ENCODE results near the gene NIM1K.
"Not testable (repeated sequence)": the region's sequence is repeated elsewhere in the genome, so short reads cannot be mapped to it uniquely, and the experiment has no call there.

The NIM1K gene

GRCh38 chr5:43230707-43231106, 38.7 kb downstream of the NIM1K start:
- DNase-seq (ENCODE audit: low read depth), result no peak

GRCh38 chr5:43231977-43232376, 40.0 kb downstream of the NIM1K start:
- DNase-seq (ENCODE audit: low read depth), result peak; percentile 1

- no peak for DNase-seq (ENCODE audit: low read depth)
Measured at GRCh38 chr5:43232943-43233833, 41.2 kb downstream of the NIM1K start.

DNA sequence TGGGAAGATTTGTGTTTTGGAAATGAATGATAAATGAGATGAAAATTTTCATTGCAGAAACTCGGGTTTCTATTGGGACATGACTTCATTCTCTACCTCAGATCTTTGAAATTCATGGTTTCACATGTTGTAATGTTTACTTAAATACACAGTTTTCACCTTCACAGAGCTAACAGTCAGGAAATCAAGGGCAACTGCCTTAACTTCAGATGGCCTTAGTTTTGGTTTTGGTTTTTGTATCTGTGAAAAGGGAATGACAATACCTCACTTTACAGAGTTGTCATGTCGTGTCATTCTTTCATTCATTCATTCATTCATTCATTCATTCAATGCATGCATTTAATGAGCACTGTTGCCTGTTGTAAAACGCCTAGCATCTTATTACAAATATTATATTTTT, 41.9 kb downstream of the NIM1K start:
- DNase-seq (ENCODE audit: low read depth), result no peak

- no peak for DNase-seq (ENCODE audit: low read depth)
Measured at GRCh38 chr5:43236653-43237355, 44.8 kb downstream of the NIM1K start.

- no peak for DNase-seq (ENCODE audit: low read depth)
Measured at GRCh38 chr5:43242196-43242595, 50.2 kb downstream of the NIM1K start.

DNA sequence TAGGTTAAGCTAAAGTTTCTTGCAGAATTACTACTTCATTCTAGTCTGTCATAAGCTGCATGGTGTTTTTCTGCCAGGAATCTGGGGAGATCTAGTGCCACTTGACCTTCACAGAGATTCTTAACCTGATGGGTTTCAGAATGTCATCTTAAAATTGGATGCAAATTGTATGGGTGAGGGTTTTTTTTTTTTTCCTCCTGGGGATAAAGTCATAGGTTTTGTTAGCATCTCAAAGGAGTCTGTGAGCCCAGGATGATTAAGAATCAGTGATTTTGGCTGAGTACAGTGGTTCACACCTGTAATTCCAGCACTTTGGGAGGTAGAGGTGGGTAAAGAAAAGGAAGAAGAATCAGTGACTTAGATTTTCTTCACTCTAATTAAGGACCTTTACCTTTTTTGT, 51.2 kb downstream of the NIM1K start:
- no peak for DNase-seq (ENCODE audit: low read depth)

DNA sequence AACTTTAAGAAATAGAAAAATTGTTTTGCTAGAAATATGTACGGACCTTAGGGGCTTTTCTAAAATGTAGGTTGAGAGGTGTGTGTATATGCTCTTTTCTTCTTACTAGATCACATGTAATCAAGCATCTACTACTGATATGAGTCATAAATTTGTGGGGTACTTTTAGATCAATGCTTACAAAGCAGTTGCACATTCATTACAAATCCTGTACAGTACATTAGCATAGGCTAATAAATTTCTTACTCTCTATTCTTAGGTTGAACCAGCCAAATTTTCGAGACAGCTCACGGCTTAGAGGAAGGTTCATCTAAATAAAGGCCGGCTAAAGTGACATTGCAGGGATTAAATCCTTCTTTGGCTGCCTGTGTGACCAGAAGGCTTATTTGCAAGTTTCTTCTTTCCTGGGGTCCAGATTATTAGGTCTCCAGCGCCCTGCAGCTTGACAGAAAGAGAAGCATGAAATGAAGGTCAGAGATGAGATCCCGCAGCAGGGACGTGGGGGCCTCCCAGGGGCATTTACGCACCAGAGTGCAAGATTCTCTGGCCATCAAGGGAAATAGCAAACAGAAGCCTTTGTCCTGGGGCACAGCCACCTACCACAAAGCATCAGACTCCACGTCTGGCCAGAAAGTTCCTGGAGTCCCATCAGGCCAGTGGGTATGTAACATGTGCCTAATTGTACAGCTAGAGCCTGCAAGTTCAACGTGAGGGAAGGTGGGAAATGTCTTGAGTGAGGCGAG, 53.0 kb downstream of the NIM1K start:
- no peak for DNase-seq (ENCODE audit: low read depth)

DNA sequence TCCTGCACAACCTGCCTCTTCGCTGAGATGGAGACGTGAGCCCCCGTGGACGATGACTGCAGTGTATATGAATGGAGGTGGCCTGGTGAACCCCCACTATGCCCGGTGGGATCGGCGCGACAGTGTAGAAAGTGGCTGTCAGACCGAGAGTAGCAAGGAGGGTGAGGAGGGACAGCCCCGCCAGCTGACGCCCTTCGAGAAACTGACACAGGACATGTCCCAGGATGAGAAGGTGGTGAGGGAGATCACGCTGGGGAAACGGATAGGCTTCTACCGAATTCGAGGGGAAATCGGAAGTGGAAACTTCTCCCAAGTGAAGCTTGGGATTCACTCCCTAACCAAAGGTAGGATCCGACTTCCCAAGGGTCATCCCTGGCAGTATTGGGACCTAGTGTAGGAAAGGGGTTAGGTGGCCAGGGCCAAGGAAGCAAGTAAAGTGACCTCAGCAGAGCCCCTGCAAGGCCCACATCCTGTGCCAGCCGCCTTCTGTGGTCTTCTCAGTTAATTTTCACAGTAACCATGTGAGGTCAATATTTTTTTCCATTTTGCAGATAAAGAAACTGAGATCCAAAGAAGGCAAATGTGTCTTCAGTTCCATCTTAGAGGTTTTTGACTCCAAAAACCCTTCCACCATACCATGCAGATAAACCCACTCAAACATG, 53.8 kb downstream of the NIM1K start:
- no peak for DNase-seq (ENCODE audit: low read depth)

- DNase-seq (ENCODE audit: low read depth), result no peak
Measured at GRCh38 chr5:43251754-43252153, 59.7 kb downstream of the NIM1K start.

DNA sequence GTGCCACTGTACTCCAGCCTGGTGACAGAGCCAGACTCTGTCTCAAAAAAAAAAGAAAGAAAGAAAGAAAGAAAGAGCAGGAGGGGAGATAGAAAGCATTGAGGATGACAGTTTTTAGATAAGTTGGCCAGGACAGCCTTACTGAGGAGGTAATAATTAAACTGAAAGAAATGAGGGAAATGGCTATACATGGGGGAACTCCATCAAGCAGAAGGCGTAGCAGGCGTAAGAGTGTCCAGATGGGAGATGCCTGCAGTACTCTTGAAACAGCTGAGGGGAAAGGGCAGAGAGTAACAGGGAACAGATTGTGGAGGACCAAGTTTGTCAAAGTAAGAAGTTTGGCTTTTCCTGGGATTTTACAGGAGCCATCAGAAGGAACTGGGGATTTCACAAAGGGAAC, 63.7 kb downstream of the NIM1K start:
- DNase-seq (ENCODE audit: low read depth), result no peak

DNA sequence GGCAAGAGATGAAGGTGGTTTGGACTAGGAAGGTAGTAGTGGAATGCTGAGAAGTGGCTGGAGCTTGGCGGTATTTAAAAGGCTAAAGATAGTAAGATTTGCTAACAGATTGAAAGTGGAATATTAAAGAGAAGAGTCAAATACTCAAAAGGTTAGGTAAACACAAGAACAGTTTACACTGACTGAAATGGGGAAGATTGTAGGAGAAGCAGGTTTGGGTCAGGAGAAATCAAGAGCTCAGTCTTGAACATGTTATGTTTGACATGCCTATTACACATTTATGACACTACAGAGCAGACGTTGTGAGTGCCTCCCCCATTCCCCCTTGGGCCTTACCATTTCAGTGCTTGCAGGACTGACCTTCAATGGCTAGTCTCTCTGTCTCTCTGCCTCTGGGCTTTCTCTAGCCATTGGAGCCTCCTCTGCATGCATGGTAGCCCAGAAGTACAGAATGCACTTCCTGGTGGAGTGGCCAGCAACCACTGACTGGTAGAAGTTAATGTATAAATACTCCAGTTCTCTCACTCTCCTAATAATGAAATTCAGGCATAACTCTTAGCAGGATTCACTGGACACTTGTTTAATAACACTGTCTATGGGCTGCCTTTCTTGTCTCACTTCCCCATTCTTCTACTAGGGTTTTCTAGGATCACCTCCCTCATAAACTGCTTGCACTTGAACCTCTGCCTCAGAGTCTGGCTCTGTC, 64.4 kb downstream of the NIM1K start:
- DNase-seq (ENCODE audit: low read depth), result no peak

DNA sequence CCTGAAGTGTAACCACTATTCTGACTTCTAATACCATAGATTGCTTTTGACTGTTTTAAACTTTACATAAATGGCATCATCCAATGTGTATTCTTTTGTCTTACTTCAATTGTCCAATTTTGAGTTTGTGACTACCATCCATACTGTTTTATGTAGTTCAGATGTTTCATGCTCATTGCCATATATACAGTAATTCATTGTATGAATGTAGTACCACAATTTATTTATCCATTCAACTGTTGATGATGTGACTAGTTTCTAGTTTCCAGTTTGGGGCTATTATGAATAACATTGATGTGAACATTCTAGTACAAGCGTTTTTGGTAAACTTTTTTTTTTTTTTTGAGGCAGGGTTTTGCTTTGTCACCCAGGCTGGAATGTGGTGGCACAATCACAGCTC, 66.1 kb downstream of the NIM1K start:
- no peak for DNase-seq (ENCODE audit: low read depth)

- DNase-seq (ENCODE audit: low read depth), result not testable (repeated sequence)
Measured at GRCh38 chr5:43262269-43262668, 70.2 kb downstream of the NIM1K start.

DNA sequence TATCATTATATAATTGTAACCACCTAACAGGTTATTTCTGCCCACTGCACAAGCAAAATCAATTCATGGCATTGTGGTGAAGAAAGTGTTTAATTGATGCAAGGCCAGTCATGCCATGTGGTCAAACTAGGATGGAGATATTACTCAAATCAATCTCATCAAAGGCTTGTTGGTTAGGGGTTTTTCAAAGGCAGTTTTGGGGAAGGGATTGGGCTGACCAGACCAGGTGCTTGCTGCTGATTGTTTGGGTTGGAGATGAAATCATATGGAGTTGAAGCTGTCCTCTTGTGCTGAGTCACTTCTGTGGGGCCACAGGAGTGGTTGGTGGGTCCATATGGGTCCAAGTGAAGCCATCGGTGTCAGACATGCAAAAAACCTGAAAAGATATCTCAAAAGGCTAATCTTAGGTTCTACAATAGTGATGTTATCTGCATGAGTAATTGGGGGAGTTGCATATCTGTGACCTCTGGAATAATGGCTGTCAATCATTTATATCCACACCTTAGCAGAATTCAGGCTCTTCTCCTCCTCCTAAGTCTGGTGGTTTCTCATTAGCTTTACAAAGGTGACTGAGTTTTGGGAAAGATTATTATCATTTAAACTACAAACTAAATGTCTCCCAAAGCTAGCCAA, 76.3 kb downstream of the NIM1K start:
- DNase-seq (ENCODE audit: low read depth), result no peak

DNA sequence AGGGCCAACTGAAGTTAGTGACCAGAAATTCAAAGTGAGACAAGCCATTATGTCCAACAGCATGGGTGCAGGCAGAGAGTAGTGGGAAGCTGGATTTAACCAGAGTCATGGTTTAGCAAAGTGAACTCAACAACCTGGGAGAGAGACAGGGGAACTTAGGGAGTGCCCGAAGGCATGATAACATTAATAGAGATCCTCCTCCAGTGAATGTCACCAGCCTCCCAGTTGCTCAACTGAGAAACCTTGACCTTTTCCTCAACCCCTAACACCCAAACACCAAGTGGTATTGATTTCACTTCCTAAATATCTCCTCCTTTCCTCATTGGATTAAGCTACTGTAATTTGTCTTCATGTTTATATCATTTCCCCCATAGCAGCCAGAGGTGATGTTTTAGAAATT, 78.6 kb downstream of the NIM1K start:
- no peak for DNase-seq (ENCODE audit: low read depth)

GRCh38 chr5:43273552-43273951, 81.5 kb downstream of the NIM1K start:
- DNase-seq (ENCODE audit: low read depth), result no peak

GRCh38 chr5:43274435-43275114, 82.5 kb downstream of the NIM1K start:
- DNase-seq (ENCODE audit: low read depth), result no peak

GRCh38 chr5:43275391-43275790, 83.4 kb downstream of the NIM1K start:
- DNase-seq (ENCODE audit: low read depth), result no peak

- DNase-seq (ENCODE audit: low read depth), result no peak
Measured at GRCh38 chr5:43279548-43280274, 87.7 kb downstream of the NIM1K start.
